Calu3 (cell line): Measurements from ENCODE around the gene PRKAG2. TPM values are rescaled to one million over a fixed set of nuclear protein-coding genes. Genes with fewer than 3 reads are reported as not detected.

Source experiments
- Bru-seq: library from RNA; stranded (reverse); fragments of 400-500 nt; gene quantifications from one replicate; lab custom pipeline; 2021; lab: Mats Ljungman, UMichigan
- BruChase-seq, 2 experiments: library from RNA; stranded (reverse); fragments of 400-500 nt; gene quantifications; one replicate each; lab custom pipeline; 2021; lab: Mats Ljungman, UMichigan
- BruUV-seq: library from RNA; stranded (reverse); fragments of 400-500 nt; replicated peaks from 2 replicates; lab custom pipeline; 2021; lab: Mats Ljungman, UMichigan
- CTCF ChIA-PET: fragments of 300-600 bp; sonication (Branson Sonifier 250); formaldehyde crosslinking; loops from one replicate; lab custom pipeline; 2022; ENCODE audit warnings: antibody characterized with exemption; lab: Charles Lee
- DNase-seq: peaks from one replicate; pipeline ENCODE4 v3.0.0; 2022
- H3K27ac Mint-ChIP-seq: one replicate; pipeline ENCODE4 v1.8.0; 2022; ENCODE audit warnings: mixed read lengths; ENCODE audit not compliant: unreplicated experiment
- H3K27me3 Mint-ChIP-seq: one replicate; pipeline ENCODE4 v1.8.0; 2022; ENCODE audit warnings: mixed read lengths; ENCODE audit not compliant: unreplicated experiment
- H3K36me3 Mint-ChIP-seq: one replicate; pipeline ENCODE4 v1.8.0; 2022; ENCODE audit warnings: mild to moderate bottlenecking, moderate library complexity, mixed read lengths; ENCODE audit not compliant: insufficient read depth, unreplicated experiment
- H3K4me1 Mint-ChIP-seq: one replicate; pipeline ENCODE4 v1.8.0; 2022; ENCODE audit warnings: mild to moderate bottlenecking, low read depth, mixed read lengths; ENCODE audit not compliant: unreplicated experiment
- H3K4me3 Mint-ChIP-seq: one replicate; pipeline ENCODE4 v1.8.0; 2022; ENCODE audit warnings: mild to moderate bottlenecking, low read depth, moderate library complexity, mixed read lengths; ENCODE audit not compliant: unreplicated experiment
- H3K9me3 Mint-ChIP-seq: one replicate; pipeline ENCODE4 v1.8.0; 2022; ENCODE audit warnings: low read depth, mixed read lengths; ENCODE audit not compliant: unreplicated experiment
- intact Hi-C: fragments of 100-400 bp; cut with micrococcal nuclease; formaldehyde crosslinking; loops from one replicate; pipeline ENCODE4 v1.10.0; 2022; ENCODE audit not compliant: unreplicated experiment
- long read RNA-seq: library from polyadenylated mRNA; stranded (forward); transcript quantifications from one replicate; pipeline ENCODE4 v2.0.0, GENCODE V29; 2022
- total RNA-seq: library from RNA; stranded (reverse); gene quantifications from 2 replicates; pipeline ENCODE4 v1.2.3, GENCODE V29; 2022
- TF ChIP-seq, protein P1 (sequence below): fragments of 200-600 bp; IDR thresholded peaks from one replicate; pipeline ENCODE4 v1.8.0; 2022; ENCODE audit warnings: antibody characterized with exemption; ENCODE audit not compliant: unreplicated experiment

Gene PRKAG2
- 22.4 and 22.6 TPM in 2 replicates for total RNA-seq
- Bru-seq, nascent RNA, result percentile 44 among the genes with signal in this experiment
- BruChase-seq, experiment 1, labeled RNA remaining after a 6-hour chase, result percentile 39 among the genes with signal in this experiment
- BruChase-seq, experiment 2, labeled RNA remaining after a 2-hour chase, result percentile 39 among the genes with signal in this experiment
- long read RNA-seq, transcript PRKAG2-203 (12 exons, 2,318 nt), result major isoform, 12 of 25 reads
- long read RNA-seq, partial matches to known transcripts, result 0 of 25 reads
- long read RNA-seq, other reads (novel, unspliced or antisense), result 13 of 25 reads

DNA sequence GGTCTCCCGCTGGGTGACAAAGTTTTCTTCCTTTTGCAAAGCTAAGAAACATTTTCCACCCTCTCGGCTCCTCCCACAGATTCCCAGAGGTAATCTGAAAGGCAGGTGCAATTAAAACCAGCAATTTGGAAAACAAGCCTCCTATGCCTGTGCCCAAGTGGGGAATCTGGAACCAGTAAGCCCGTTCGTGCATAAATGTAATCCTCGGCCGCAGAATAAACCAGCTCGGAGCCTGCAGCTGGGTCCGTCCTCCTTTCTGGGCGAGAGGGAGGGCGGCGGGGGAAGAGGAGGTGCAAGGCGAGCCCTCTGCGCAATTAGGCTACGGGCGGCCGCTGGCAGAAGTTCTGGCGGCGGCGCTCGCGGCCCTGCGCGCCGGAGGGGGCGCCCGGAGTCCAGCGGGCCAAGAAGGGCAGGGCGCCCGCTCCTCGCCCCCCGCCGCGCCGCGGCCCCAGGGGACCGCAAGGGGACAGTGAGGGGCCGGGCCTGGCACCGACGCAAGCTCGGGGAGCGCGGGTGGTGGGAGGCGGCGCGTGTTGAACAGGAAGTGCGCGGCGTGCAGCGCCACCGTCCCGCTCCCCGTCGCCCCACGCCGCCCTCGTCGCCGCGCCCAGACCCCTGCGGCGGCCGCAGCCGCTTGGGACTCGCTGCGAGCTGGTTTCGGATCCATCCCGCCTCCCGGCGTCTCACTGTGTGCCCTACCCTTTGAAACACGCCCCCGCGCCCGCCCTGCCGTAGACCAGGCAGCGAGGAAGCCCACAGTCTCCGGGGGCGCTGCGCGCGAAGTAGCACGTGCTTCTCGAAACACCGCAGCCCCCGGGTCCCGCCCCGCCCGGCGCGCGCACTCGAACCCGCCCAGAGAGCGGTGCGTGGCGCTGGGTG lies at the start of gene PRKAG2:
PRKAG2 (minus strand) TSS at position 217 of the 879 bp plus-strand sequence. CDS start 495 bp downstream, outside the sequence.
- CTCF ChIA-PET, result interaction anchor here (1.9 kb wide), 1 partner anchor 95 kb away, joined by 5 read pairs; no protein-coding TSS in a partner anchor
- H3K27ac Mint-ChIP-seq, result peak within 1 kb of the TSS; percentile 44
- intact Hi-C loops, result no loop called here

DNA sequence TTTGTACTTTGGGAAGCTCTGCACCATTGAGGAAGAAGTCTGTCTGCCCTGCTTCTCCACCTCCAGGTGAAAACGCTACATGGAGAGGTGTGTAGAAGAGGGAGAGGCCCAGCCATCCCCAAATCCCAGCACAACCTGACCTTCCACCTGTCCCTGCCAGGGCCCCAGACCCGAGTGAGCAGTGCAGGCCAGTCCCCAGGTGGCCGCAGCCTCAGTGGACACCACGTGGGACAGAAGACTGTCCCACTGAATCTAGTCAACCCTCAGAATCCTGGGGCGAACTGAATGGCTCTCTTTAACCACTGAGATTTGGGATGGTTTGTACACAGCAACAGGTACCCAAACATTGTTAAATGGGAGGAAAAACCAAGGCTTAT lies 49.4 kb upstream of the PRKAG2 start:
- Mint-ChIP-seq H3K4me3 (no peak overlapping the region), H3K4me1 (no peaks in the 10 kb centered on the region), H3K27me3 (peaks cover 76% of the 10 kb centered on the region), H3K27ac (no peak overlapping the region), H3K9me3 (no peaks in the 10 kb centered on the region), H3K36me3 (no peaks in the 10 kb centered on the region)
- no TSS peak for BruUV-seq
- CTCF ChIA-PET, result no interaction called here
- TF ChIP-seq, protein P1, sequence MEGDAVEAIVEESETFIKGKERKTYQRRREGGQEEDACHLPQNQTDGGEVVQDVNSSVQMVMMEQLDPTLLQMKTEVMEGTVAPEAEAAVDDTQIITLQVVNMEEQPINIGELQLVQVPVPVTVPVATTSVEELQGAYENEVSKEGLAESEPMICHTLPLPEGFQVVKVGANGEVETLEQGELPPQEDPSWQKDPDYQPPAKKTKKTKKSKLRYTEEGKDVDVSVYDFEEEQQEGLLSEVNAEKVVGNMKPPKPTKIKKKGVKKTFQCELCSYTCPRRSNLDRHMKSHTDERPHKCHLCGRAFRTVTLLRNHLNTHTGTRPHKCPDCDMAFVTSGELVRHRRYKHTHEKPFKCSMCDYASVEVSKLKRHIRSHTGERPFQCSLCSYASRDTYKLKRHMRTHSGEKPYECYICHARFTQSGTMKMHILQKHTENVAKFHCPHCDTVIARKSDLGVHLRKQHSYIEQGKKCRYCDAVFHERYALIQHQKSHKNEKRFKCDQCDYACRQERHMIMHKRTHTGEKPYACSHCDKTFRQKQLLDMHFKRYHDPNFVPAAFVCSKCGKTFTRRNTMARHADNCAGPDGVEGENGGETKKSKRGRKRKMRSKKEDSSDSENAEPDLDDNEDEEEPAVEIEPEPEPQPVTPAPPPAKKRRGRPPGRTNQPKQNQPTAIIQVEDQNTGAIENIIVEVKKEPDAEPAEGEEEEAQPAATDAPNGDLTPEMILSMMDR, result no peak
- intact Hi-C loops, result no loop called here
- no peak for DNase-seq

More for the DNA sequence above, at the start of gene PRKAG2:
- TF ChIP-seq, protein P1, result no peak
- BruUV-seq, result no TSS peak
- Mint-ChIP-seq H3K4me1 (no peaks in the 10 kb centered on the region), H3K9me3 (no peaks in the 10 kb centered on the region), H3K36me3 (peaks cover 27% of the 10 kb centered on the region), H3K4me3 (peak within 1 kb of the TSS; percentile 88), H3K27me3 (peaks cover 59% of the 10 kb centered on the region)
- DNase-seq, result peak; percentile 39

DNA sequence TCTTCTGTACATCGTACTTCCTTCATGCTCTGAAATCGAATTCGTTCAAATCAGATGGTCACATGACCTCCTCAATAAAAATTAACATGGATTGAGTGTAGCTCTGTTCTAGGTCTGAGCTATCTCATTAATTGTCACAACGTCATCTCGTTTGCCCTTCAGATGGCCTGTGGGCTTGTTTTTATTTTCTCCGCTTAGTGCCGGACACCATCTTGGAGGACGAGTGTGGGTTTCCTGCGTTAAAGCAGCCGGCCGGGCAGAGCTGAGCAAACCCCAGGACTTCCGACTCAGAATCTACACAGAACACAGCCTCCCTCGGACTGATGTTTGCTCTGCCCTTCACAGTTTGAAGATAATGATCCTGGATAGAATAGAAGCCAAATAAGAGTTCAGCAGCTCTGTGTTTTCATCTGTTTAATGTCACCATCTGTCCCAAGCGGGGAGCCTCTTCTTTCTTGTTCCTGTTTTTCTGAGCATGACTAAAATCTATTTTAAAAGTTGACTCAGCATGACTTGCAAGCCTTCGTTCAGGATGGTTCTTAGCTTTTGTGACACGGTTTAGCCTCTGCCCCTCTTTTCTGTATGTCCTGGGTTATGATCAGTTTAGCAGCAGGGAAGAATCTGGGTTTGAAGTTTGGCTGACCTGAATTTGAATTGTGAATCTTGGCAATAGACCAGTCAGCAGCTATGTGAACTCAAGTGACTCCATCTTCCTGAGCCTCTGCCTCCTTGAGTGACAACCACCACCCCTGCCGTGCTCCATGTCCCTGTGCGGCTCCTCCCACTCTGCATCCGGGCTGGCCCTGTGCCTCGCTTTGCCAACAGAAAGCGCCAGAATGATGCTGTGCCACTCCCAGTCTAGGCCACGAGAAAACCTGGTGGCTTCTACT lies 48.8 kb upstream of the PRKAG2 start:
- Mint-ChIP-seq H3K27me3 (peaks cover 79% of the 10 kb centered on the region), H3K4me1 (no peaks in the 10 kb centered on the region), H3K9me3 (no peaks in the 10 kb centered on the region), H3K36me3 (no peaks in the 10 kb centered on the region), H3K4me3 (no peak overlapping the region), H3K27ac (no peak overlapping the region)
- intact Hi-C loops, result no loop called here
- CTCF ChIA-PET, result no interaction called here
- DNase-seq, result no peak
- no TSS peak for BruUV-seq
- TF ChIP-seq, protein P1, result no peak

DNA sequence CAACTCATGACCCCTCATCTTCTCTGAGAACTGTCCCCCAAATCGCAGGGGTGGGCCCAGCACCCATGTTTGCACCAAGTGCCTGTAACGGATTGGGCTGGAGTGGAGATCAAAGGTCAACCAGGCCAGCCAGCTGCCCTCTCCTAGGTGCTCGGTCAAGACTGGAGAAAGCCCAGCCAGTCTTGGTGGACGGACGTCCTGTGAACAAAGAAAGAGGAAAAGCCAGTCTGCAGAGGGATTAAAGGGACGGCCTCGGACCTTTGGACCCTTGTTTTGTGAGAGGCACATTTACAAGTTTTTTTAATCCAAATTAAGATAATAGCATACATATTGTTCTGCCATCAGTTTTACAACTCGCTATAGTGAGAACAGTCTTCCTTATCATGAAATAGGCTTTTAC lies 47.6 kb upstream of the PRKAG2 start:
- intact Hi-C loops, result no loop called here
- DNase-seq, result no peak
- Mint-ChIP-seq H3K36me3 (no peaks in the 10 kb centered on the region), H3K27ac (no peak overlapping the region), H3K9me3 (no peaks in the 10 kb centered on the region), H3K4me3 (no peak overlapping the region), H3K27me3 (peaks cover 79% of the 10 kb centered on the region), H3K4me1 (no peaks in the 10 kb centered on the region)
- TF ChIP-seq, protein P1, result no peak
- CTCF ChIA-PET, result no interaction called here
- BruUV-seq, result no TSS peak
